Myocyte (in vitro differentiated cells): ENCODE measurements around the gene ELN. TPM values are rescaled to one million over a fixed set of nuclear protein-coding genes. Genes with fewer than 3 reads are reported as not detected.
"Not testable (repeated sequence)": the region's sequence is repeated elsewhere in the genome, so short reads cannot be mapped to it uniquely, and the experiment has no call there.

Source experiments
- DNase-seq: peaks from one replicate; pipeline ENCODE4 v3.0.0-alpha.2; 2012; ENCODE audit warnings: low read depth
- total RNA-seq: library from RNA; depleted of rRNA; stranded (reverse); fragments of >200 nt; gene quantifications from 2 replicates; pipeline ENCODE4 v1.2.3, GENCODE V29; 2014

Gene ELN
- total RNA-seq, 1 donor from 2014 or later, result 12.1 TPM

GRCh38 chr7:74000489-74001149 lies 27.4 kb upstream of the ELN start:
- no peak for DNase-seq

- DNase-seq, result no peak
These were observed 26.9 kb upstream of the ELN start for GRCh38 chr7:74001150-74001494.

GRCh38 chr7:74002474-74003017 lies 25.4 kb upstream of the ELN start:
- peak; percentile 77 for DNase-seq

GRCh38 chr7:74003621-74004020 lies 24.4 kb upstream of the ELN start:
- DNase-seq, result no peak

- peak; percentile 92 for DNase-seq
These were observed 21.9 kb upstream of the ELN start for GRCh38 chr7:74006032-74006431.

- DNase-seq, result peak; percentile 87
These were observed 21.3 kb upstream of the ELN start for GRCh38 chr7:74006451-74007241.

GRCh38 chr7:74007242-74007567 lies 20.8 kb upstream of the ELN start:
- DNase-seq, result no peak

- no peak for DNase-seq
These were observed 19.3 kb upstream of the ELN start for GRCh38 chr7:74008687-74009086.

GRCh38 chr7:74009719-74010118 lies 18.3 kb upstream of the ELN start:
- DNase-seq, result peak; percentile 98

GRCh38 chr7:74010407-74010806 lies 17.6 kb upstream of the ELN start:
- peak; percentile 99 for DNase-seq

- not testable (repeated sequence) for DNase-seq
These were observed 16.6 kb upstream of the ELN start for GRCh38 chr7:74011421-74011820.

GRCh38 chr7:74012842-74013249 lies 15.1 kb upstream of the ELN start:
- DNase-seq, result peak; percentile 88

GRCh38 chr7:74013539-74014272 lies 14.3 kb upstream of the ELN start:
- DNase-seq, result no peak

GRCh38 chr7:74014931-74015330 lies 13.0 kb upstream of the ELN start:
- no peak for DNase-seq

GRCh38 chr7:74015670-74016069 lies 12.3 kb upstream of the ELN start:
- no peak for DNase-seq

GRCh38 chr7:74017125-74017524 lies 10.8 kb upstream of the ELN start:
- peak; percentile 73 for DNase-seq

- DNase-seq, result no peak
These were observed 9.6 kb upstream of the ELN start for GRCh38 chr7:74018246-74018895.

- no peak for DNase-seq
These were observed 8.8 kb upstream of the ELN start for GRCh38 chr7:74019149-74019548.

GRCh38 chr7:74020390-74020789 lies 7.6 kb upstream of the ELN start:
- no peak for DNase-seq

GRCh38 chr7:74021546-74022320 lies 6.2 kb upstream of the ELN start:
- no peak for DNase-seq

- no peak for DNase-seq
These were observed 5.5 kb upstream of the ELN start for GRCh38 chr7:74022507-74022906.
